Naive thymus-derived CD4-positive, alpha-beta T cell (primary cell): ENCODE results near the gene FAM168A. TPM values are rescaled to one million over a fixed set of nuclear protein-coding genes. Genes with fewer than 3 reads are reported as not detected.

Source experiments
- ATAC-seq: fragments of 150-1000 bp; cut with Tn5 transposase; 2 replicates; pipeline ENCODE4 v1.10.0; 2021; ENCODE audit warnings: mild to moderate bottlenecking, moderate library complexity
- CTCF ChIA-PET: fragments of 350-600 bp; sonication (Branson Sonifier 250); formaldehyde crosslinking; loops from one replicate; lab custom pipeline; 2021; ENCODE audit warnings: antibody characterized with exemption; lab: Charles Lee
- POLR2A ChIA-PET: fragments of 350-600 bp; sonication (Branson Sonifier 250); formaldehyde crosslinking; loops from one replicate; lab custom pipeline; 2021; ENCODE audit warnings: antibody characterized with exemption, inconsistent platforms; lab: Charles Lee
- DNase-seq, 9 donors: peaks; one replicate each; pipeline versions ENCODE4 v3.0.0 to v3.0.0-alpha.2; 2020 to 2022; ENCODE audit warnings: mixed read lengths in 1 of 9
- H3K27ac ChIP-seq: one replicate; pipeline ENCODE4 v1.7.0; 2013; ENCODE audit warnings: mild to moderate bottlenecking, low read depth, low read length, moderate library complexity
- H3K27me3 ChIP-seq, 2 donors: one replicate each; pipeline ENCODE4 v1.7.0; 2013; ENCODE audit warnings: low read length in 2 of 2, mild to moderate bottlenecking in 2 of 2, moderate library complexity in 2 of 2; ENCODE audit not compliant: control insufficient read depth in 2 of 2, insufficient read depth in 2 of 2
- H3K36me3 ChIP-seq, 3 experiments: 1 replicate in 2 of 3; 2 replicates in 1 of 3; pipeline ENCODE4 v1.7.0; 2013; ENCODE audit warnings: low read length in 3 of 3, mild to moderate bottlenecking in 3 of 3, moderate library complexity in 1 of 3; ENCODE audit not compliant: insufficient read depth in 3 of 3, control insufficient read depth in 2 of 3
- H3K4me1 ChIP-seq, 2 donors: one replicate each; pipeline ENCODE4 v1.7.0; 2013; ENCODE audit warnings: low read length in 2 of 2, mild to moderate bottlenecking in 2 of 2, moderate library complexity in 1 of 2; ENCODE audit not compliant: control insufficient read depth in 2 of 2, insufficient read depth in 2 of 2
- H3K4me3 ChIP-seq: 2 replicates; pipeline ENCODE4 v1.7.0; 2013; ENCODE audit warnings: mild to moderate bottlenecking, low read length
- H3K9me3 ChIP-seq, 3 experiments: 1 replicate in 2 of 3; 2 replicates in 1 of 3; pipeline ENCODE4 v1.7.0; 2013; ENCODE audit warnings: low read length in 3 of 3; ENCODE audit not compliant: control insufficient read depth in 2 of 3
- H3K27ac Mint-ChIP-seq, 9 donors: one replicate each; pipeline ENCODE4 v1.8.0; 2020 to 2022; ENCODE audit warnings: mixed read lengths in 9 of 9, mild to moderate bottlenecking in 8 of 9, moderate library complexity in 5 of 9, inconsistent platforms in 2 of 9
- H3K27me3 Mint-ChIP-seq, 5 donors: one replicate each; pipeline ENCODE4 v1.8.0; 2021 to 2022; ENCODE audit warnings: mixed read lengths in 5 of 5, mild to moderate bottlenecking in 1 of 5
- H3K36me3 Mint-ChIP-seq, 5 donors: one replicate each; pipeline ENCODE4 v1.8.0; 2020 to 2022; ENCODE audit warnings: mixed read lengths in 5 of 5, mild to moderate bottlenecking in 3 of 5, inconsistent platforms in 1 of 5
- H3K4me1 Mint-ChIP-seq, 7 donors: one replicate each; pipeline ENCODE4 v1.8.0; 2020 to 2022; ENCODE audit warnings: mixed read lengths in 7 of 7, mild to moderate bottlenecking in 3 of 7, inconsistent platforms in 1 of 7
- H3K4me3 Mint-ChIP-seq, 10 donors: one replicate each; pipeline ENCODE4 v1.8.0; 2020 to 2022; ENCODE audit warnings: mild to moderate bottlenecking in 10 of 10, mixed read lengths in 10 of 10, moderate library complexity in 6 of 10, inconsistent platforms in 2 of 10
- H3K9me3 Mint-ChIP-seq, 11 donors: one replicate each; pipeline ENCODE4 v1.8.0; 2020 to 2022; ENCODE audit warnings: mixed read lengths in 11 of 11, mild to moderate bottlenecking in 4 of 11, inconsistent platforms in 1 of 11, moderate library complexity in 1 of 11
- intact Hi-C, 2 donors: fragments of 100-400 bp; cut with micrococcal nuclease; formaldehyde crosslinking; loops; one replicate each; pipeline ENCODE4 v1.15.1; 2023
- polyA plus RNA-seq, 2 donors: library from polyadenylated mRNA; unstranded; fragments of 300-500 nt; fragmentation: Illumina TruSeq; gene quantifications; one replicate each; pipeline ENCODE4 v1.2.3, GENCODE V29; 2021
- total RNA-seq, 6 experiments: library from RNA in 5 of 6; stranded (reverse) in 5 of 6; gene quantifications; 1 replicate in 5 of 6; 2 replicates in 1 of 6; pipeline ENCODE4 v1.2.3 and lab custom pipeline; 2021 to 2026

Gene FAM168A
- total and polyA plus RNA-seq, 7 experiments from 2014 or later, result 3.3 to 33.0 (median 23.1) TPM

DNA sequence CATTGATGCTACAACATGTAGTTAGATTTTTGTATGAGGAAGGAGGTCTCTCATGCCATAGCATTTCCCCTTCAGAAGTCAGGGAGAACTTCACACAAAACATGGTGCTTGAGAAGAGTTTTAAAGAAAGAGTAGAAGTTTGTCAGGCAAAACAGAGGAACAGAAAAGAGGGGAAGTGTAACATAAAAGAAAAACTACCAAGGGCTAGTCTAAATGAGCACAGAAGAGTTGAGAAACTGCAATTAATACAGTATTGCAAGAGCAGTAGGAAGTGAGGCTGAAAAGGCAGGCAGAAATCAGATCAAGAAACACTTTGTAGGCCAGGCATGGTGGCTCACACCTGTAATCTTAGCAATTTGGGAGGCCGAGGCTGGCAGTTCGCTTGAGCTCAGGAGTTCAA is 61.0 kb downstream of the FAM168A start:
- peaks cover 0 to 14% (median 0%) of the 10 kb centered on the region in 5 donors for H3K36me3 Mint-ChIP-seq
- ChIA-PET CTCF (no interaction called here), POLR2A (no interaction called here)
- DNase-seq (no peak), ATAC-seq (no peak)
- H3K4me3 Mint-ChIP-seq, result peak overlapping the region in 1 of 10 donors; percentile 0
- no peaks in the 10 kb centered on the region for H3K27me3 Mint-ChIP-seq
- H3K4me1 Mint-ChIP-seq, result peaks cover 20 to 64% (median 44%) of the 10 kb centered on the region in 7 donors
- no peak overlapping the region for H3K27ac ChIP-seq
- H3K27ac Mint-ChIP-seq, result peak overlapping the region in 2 of 9 donors; percentile 47 to 53
- intact Hi-C loops, result loop anchor here in 1 of 2 donors (5.0 kb wide), 1 partner anchor 60 kb away; the partner anchor contains the start of gene FAM168A
- H3K9me3 Mint-ChIP-seq, result no peaks in the 10 kb centered on the region
- no peaks in the 10 kb centered on the region for H3K9me3 ChIP-seq
- no peaks in the 10 kb centered on the region for H3K27me3 ChIP-seq
- H3K36me3 ChIP-seq, result no peaks in the 10 kb centered on the region
- H3K4me1 ChIP-seq, result peaks cover 8 to 9% of the 10 kb centered on the region in 2 donors
- no peak overlapping the region for H3K4me3 ChIP-seq

DNA sequence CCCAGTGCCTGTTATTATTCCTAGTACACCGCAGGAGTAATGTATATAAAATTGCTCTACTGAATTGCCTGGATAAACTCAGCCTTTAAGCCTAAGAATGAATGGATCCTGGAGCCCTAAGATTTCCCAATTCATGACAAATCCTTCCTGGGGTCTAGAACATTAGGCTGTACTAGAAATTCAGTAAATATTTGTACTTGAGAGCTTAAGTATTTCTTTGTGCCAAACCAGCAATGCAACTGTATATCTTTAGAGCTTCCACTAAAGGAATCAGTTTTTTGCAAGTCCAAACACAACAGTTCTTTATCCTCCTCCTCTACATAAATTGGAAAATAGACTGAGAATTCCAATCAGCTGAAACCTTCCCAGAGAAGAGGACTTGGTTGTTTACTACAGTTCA is 65.6 kb downstream of the FAM168A start:
- H3K9me3 Mint-ChIP-seq, result no peaks in the 10 kb centered on the region
- Histone ChIP-seq H3K9me3 (no peaks in the 10 kb centered on the region), H3K36me3 (no peaks in the 10 kb centered on the region), H3K4me1 (no peaks in the 10 kb centered on the region), H3K27me3 (no peaks in the 10 kb centered on the region), H3K27ac (no peak overlapping the region), H3K4me3 (no peak overlapping the region)
- peaks cover 0 to 14% (median 0%) of the 10 kb centered on the region in 5 donors for H3K36me3 Mint-ChIP-seq
- H3K27ac Mint-ChIP-seq, result peak overlapping the region in 1 of 9 donors; percentile 34
- intact Hi-C loops, result no loop called here
- peak overlapping the region in 1 of 10 donors; percentile 14 for H3K4me3 Mint-ChIP-seq
- ChIA-PET POLR2A (no interaction called here), CTCF (no interaction called here)
- no peaks in the 10 kb centered on the region for H3K27me3 Mint-ChIP-seq
- no peak for ATAC-seq
- peaks cover 30 to 69% (median 54%) of the 10 kb centered on the region in 7 donors for H3K4me1 Mint-ChIP-seq
- DNase-seq, result no peak

DNA sequence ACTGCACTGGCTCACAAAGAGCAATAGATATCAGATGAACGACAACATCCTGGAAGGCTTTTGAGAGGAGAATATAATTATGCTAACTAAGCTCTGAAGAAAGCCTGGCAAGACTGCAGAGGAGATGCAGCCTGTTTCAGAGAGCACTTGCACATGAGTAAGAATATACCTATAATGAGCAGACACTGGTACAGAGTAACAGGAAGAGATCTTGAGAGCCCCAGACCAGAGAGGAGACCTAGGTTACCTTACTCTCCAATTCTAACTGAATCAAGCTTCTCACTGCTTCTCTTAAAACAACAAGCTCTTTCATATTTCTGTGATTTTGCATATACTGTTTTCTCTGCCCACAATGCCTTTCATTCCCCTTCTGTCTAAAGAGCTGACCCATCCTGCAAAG is 66.5 kb downstream of the FAM168A start:
- ChIA-PET POLR2A (interaction anchor here (1.0 kb wide), 1 partner anchor 20 kb away, joined by 4 read pairs; no protein-coding TSS in a partner anchor), CTCF (no interaction called here)
- Histone ChIP-seq H3K36me3 (no peaks in the 10 kb centered on the region), H3K27me3 (no peaks in the 10 kb centered on the region), H3K4me1 (no peaks in the 10 kb centered on the region), H3K27ac (no peak overlapping the region), H3K4me3 (no peak overlapping the region), H3K9me3 (no peaks in the 10 kb centered on the region)
- intact Hi-C loops, result no loop called here
- Mint-ChIP-seq H3K9me3 (no peaks in the 10 kb centered on the region), H3K27ac (peak overlapping the region in 6 of 9 donors; percentile 9 to 88 (median 45)), H3K4me3 (peak overlapping the region in 1 of 10 donors; percentile 51), H3K4me1 (peaks cover 31 to 76% (median 59%) of the 10 kb centered on the region in 7 donors), H3K36me3 (peaks cover 0 to 9% (median 0%) of the 10 kb centered on the region in 5 donors), H3K27me3 (no peaks in the 10 kb centered on the region)
- DNase-seq, result no peak
- ATAC-seq, result no peak

DNA sequence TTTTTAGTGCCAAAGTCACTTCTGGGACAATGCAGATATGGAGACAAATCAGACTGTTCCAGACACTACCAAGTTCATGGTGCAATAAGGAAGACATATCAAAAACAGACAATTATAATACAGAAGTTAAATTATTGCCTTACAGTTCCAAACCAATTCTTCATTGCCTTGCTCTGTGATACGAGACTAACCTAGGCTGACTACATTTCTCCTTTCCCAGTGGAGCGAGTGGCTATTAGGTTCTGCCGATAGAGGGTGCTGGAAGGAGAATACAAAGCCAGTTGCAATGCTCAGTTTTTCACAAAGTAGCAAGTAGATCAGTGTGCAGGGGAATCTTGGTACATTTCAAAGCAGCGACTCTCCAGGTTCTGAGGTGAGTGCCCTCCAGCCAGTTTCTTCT is 67.8 kb downstream of the FAM168A start:
- no peaks in the 10 kb centered on the region for H3K4me1 ChIP-seq
- H3K9me3 ChIP-seq, result no peaks in the 10 kb centered on the region
- H3K27ac ChIP-seq, result no peak overlapping the region
- H3K4me3 ChIP-seq, result no peak overlapping the region
- peak overlapping the region in 1 of 10 donors; percentile 30 for H3K4me3 Mint-ChIP-seq
- peaks cover 0 to 4% (median under 1%) of the 10 kb centered on the region in 5 donors for H3K36me3 Mint-ChIP-seq
- peak overlapping the region in 1 of 9 donors; percentile 71 for H3K27ac Mint-ChIP-seq
- no peaks in the 10 kb centered on the region for H3K27me3 ChIP-seq
- ATAC-seq (no peak), DNase-seq (no peak)
- ChIA-PET CTCF (no interaction called here), POLR2A (interaction anchor here (0.7 kb wide), 1 partner anchor 10 kb away, joined by 4 read pairs; no protein-coding TSS in a partner anchor)
- intact Hi-C loops, result no loop called here
- no peaks in the 10 kb centered on the region for H3K27me3 Mint-ChIP-seq
- H3K4me1 Mint-ChIP-seq, result peaks cover 31 to 81% (median 61%) of the 10 kb centered on the region in 7 donors
- H3K9me3 Mint-ChIP-seq, result no peaks in the 10 kb centered on the region
- no peaks in the 10 kb centered on the region for H3K36me3 ChIP-seq

DNA sequence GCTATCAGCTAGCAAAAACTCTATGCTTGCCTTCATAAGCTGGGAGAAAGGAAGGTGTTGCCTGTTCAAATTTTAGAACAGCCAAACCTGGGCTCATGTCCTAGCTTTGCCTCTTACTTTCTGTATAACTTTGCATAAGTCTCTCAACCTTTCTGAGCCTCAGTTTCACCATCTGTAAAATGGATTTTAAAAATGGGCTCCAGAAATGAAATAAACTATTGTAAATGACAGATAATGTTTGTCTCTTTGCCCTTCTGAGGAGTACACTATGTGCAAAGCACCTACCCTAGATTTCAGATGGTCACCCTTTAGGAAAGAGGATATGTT is 68.7 kb downstream of the FAM168A start:
- no peak overlapping the region for H3K27ac Mint-ChIP-seq

DNA sequence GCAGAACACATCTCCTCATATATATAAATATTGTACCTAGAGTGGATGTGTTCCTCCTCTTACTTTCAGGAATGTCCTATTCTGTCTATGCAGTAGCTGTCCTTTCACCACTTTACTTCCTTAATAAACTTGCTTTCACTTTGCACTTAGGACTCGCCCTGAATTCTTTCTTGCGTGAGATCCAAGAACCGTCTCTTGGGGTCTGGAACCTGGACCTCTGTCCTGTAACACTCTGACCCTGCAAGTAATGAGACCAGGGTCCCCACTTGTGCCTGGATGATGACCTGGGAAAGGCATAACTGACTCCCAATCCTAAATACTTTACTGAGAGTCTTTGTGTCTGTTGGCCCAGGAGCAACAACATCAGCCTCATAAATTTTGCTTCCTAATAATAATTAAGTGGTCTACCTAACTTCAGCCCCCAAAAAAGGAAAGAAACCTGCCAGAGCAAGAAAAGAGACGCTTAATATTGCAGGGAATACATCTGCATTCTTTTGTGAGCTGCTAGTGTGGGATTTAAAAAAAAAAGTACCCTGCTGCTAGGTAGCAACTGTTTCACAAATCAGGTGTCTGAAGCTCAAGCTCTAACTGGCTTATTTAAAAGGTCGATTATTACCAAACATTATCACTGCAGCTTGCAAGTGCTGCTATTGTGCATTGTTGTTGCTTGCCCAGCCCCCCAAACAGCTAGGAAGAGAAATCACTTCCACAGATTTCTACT is 69.3 kb downstream of the FAM168A start:
- H3K27ac ChIP-seq, result no peak overlapping the region
- H3K27me3 ChIP-seq, result no peaks in the 10 kb centered on the region
- ATAC-seq, result no peak
- intact Hi-C loops, result no loop called here
- Mint-ChIP-seq H3K4me3 (peak overlapping the region; percentile 20 to 73 (median 40)), H3K9me3 (peaks cover 0 to 2% (median 0%) of the 10 kb centered on the region in 11 donors), H3K27me3 (no peaks in the 10 kb centered on the region), H3K4me1 (peaks cover 31 to 76% (median 60%) of the 10 kb centered on the region in 7 donors), H3K27ac (peak overlapping the region in 1 of 9 donors; percentile 31), H3K36me3 (peaks cover 0 to 9% (median 4%) of the 10 kb centered on the region in 5 donors)
- H3K4me3 ChIP-seq, result no peak overlapping the region
- ChIA-PET POLR2A (interaction anchor here (0.7 kb wide), 1 partner anchor 350 kb away, joined by 3 read pairs; no protein-coding TSS in a partner anchor), CTCF (interaction anchor here (0.6 kb wide), 1 partner anchor 730 kb away, joined by 4 read pairs; no protein-coding TSS in a partner anchor)
- H3K9me3 ChIP-seq, result no peaks in the 10 kb centered on the region
- no peaks in the 10 kb centered on the region for H3K36me3 ChIP-seq
- no peak for DNase-seq
- no peaks in the 10 kb centered on the region for H3K4me1 ChIP-seq

More for the DNA sequence above, 68.7 kb downstream of the FAM168A start:
- H3K36me3 ChIP-seq, result no peaks in the 10 kb centered on the region
- intact Hi-C loops, result no loop called here
- H3K27me3 ChIP-seq, result no peaks in the 10 kb centered on the region
- H3K9me3 ChIP-seq, result no peaks in the 10 kb centered on the region
- Mint-ChIP-seq H3K36me3 (peaks cover 0 to 4% (median 4%) of the 10 kb centered on the region in 5 donors), H3K4me3 (peak overlapping the region in 5 of 10 donors; percentile 4 to 73 (median 61)), H3K4me1 (peaks cover 31 to 81% (median 61%) of the 10 kb centered on the region in 7 donors), H3K9me3 (no peaks in the 10 kb centered on the region), H3K27me3 (no peaks in the 10 kb centered on the region)
- H3K4me1 ChIP-seq, result no peaks in the 10 kb centered on the region
- no peak overlapping the region for H3K4me3 ChIP-seq
- POLR2A ChIA-PET, result interaction anchor here (0.7 kb wide), 1 partner anchor 350 kb away, joined by 3 read pairs; no protein-coding TSS in a partner anchor
- no peak overlapping the region for H3K27ac ChIP-seq
- DNase-seq, result no peak
- CTCF ChIA-PET, result interaction anchor here (0.6 kb wide), 1 partner anchor 730 kb away, joined by 4 read pairs; no protein-coding TSS in a partner anchor
- ATAC-seq, result no peak
